Activated T-helper 2 cell treated with anti-CD3 and anti-CD28 coated beads, Interferon-gamma antibody, Interleukin-2, Interleukin-4, amounts not matched to agents 10 μg/mL and 5 μg/mL and 100 μg/mL, durations not matched to agents 14 hours and 24 hours and 36 hours (primary cell): ENCODE measurements around the gene NPFFR1. TPM values are rescaled to one million over a fixed set of nuclear protein-coding genes. Genes with fewer than 3 reads are reported as not detected.
A peak's percentile ranks its signal among the peaks of the same experiment; 100 is the strongest.
"Not testable (repeated sequence)": the region's sequence is repeated elsewhere in the genome, so short reads cannot be mapped to it uniquely, and the experiment has no call there.

Source experiments
- DNase-seq: peaks from one replicate; pipeline ENCODE4 v3.0.0; 2021; ENCODE audit warnings: low spot score
- H3K27ac Mint-ChIP-seq: one replicate; pipeline ENCODE4 v1.8.0; 2021; ENCODE audit warnings: mixed read lengths
- H3K27me3 Mint-ChIP-seq: one replicate; pipeline ENCODE4 v1.8.0; 2021; ENCODE audit warnings: low read depth, mixed read lengths
- H3K36me3 Mint-ChIP-seq: one replicate; pipeline ENCODE4 v1.8.0; 2021; ENCODE audit warnings: low read depth, mixed read lengths
- H3K4me1 Mint-ChIP-seq: one replicate; pipeline ENCODE4 v1.8.0; 2021; ENCODE audit warnings: low read depth, mixed read lengths
- H3K4me3 Mint-ChIP-seq: one replicate; pipeline ENCODE4 v1.8.0; 2021; ENCODE audit warnings: low read depth, mild to moderate bottlenecking, moderate library complexity, mixed read lengths
- H3K9me3 Mint-ChIP-seq: one replicate; pipeline ENCODE4 v1.8.0; 2021; ENCODE audit warnings: mixed read lengths
- intact Hi-C: fragments of 100-400 bp; cut with micrococcal nuclease; formaldehyde crosslinking; loops from one replicate; pipeline ENCODE4 v1.15.1; 2023
- total RNA-seq: library from RNA; stranded (reverse); gene quantifications from 2 replicates; pipeline ENCODE4 v1.2.3, GENCODE V29; 2022

Gene NPFFR1
- total RNA-seq, 1 donor from 2014 or later: not detected

DNA sequence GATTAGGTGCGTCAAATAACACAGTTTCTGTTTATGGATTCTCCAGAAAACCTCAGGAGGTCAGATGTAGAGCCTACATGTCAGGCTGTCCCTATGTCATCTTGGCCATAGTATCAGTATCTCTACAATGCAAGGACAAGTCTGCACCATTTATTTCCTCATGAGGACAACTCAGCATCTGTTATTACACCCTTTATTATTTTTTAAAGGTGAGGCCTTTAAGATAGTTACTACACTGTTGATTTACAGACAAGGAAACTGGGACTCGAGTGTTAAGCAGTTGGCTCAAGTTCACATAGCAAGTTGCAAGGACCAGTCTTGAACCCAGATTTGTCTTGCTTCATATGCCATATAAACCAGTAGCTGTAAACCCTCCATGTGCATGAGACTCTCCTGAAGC is 27.3 kb downstream of the NPFFR1 start:
- no peak overlapping the region for H3K27ac Mint-ChIP-seq
- peaks cover 9% of the 10 kb centered on the region for H3K9me3 Mint-ChIP-seq
- no peak overlapping the region for H3K4me3 Mint-ChIP-seq
- H3K36me3 Mint-ChIP-seq: no peaks in the 10 kb centered on the region
- peaks cover 4% of the 10 kb centered on the region for H3K4me1 Mint-ChIP-seq
- intact Hi-C loops: no loop called here
- H3K27me3 Mint-ChIP-seq: peaks cover 49% of the 10 kb centered on the region
- DNase-seq: no peak

DNA sequence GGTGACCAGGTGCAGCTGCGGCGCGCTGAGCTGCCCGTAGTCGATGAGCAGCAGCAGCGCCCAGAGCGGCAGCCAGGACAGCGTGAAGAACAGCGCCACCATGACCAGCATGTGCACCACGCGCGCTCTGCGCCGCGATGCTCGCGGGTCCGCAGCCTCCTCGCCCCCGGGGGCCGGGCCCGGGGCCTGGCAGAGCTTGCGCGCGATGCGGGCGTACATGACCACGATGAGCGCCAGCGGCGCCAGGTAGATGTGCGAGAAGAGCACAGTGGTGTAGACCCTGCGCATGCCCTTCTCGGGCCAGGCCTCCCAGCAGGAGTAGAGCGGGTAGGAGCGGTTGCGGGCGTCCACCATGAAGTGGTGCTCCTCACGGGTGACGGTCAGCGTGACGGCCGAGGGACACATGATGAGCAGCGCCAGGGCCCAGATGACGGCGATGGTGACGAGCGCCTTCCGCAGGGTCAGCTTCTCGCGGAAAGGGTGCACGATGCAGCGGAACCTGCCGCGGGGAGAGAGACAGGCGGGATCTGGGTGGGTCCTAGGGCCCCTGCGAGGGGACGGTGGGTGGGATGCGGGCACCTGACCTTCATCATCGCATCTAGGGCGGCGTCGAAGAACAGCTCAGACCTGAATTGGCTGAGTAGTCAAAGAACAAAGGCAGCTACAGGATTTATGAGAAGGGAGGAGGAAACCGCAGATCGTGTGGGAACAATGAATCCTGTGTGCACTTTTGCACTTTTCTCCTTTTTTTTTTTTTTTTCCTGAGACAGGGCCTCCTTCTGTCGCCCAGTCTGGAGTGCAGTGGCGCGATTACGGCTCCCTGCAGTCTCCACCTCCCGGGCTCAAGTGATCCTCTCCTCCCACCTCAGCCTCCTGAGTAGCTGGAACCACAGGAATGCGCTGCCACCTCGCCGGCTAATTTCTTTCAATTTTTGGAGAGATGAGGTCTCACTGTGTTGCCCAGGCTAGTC is 28.2 kb downstream of the NPFFR1 start:
- Mint-ChIP-seq H3K9me3 (peaks cover under 1% of the 10 kb centered on the region), H3K4me3 (no peak overlapping the region), H3K27ac (no peak overlapping the region), H3K27me3 (peaks cover 51% of the 10 kb centered on the region), H3K4me1 (peaks cover 4% of the 10 kb centered on the region), H3K36me3 (no peaks in the 10 kb centered on the region)
- DNase-seq: no peak
- intact Hi-C loops: no loop called here

- H3K36me3 Mint-ChIP-seq: no peaks in the 10 kb centered on the region
- intact Hi-C loops: no loop called here
- H3K27ac Mint-ChIP-seq: no peak overlapping the region
- peaks cover 4% of the 10 kb centered on the region for H3K4me1 Mint-ChIP-seq
- DNase-seq: no peak
- no peaks in the 10 kb centered on the region for H3K9me3 Mint-ChIP-seq
- no peak overlapping the region for H3K4me3 Mint-ChIP-seq
- peaks cover 51% of the 10 kb centered on the region for H3K27me3 Mint-ChIP-seq
These were observed 29.0 kb downstream of the NPFFR1 start for GRCh38 chr10:70254778-70255328.

- H3K27ac Mint-ChIP-seq: no peak overlapping the region
- peaks cover 4% of the 10 kb centered on the region for H3K4me1 Mint-ChIP-seq
- H3K27me3 Mint-ChIP-seq: peaks cover 51% of the 10 kb centered on the region
- H3K9me3 Mint-ChIP-seq: no peaks in the 10 kb centered on the region
- DNase-seq: no peak
- intact Hi-C loops: no loop called here
- H3K36me3 Mint-ChIP-seq: no peaks in the 10 kb centered on the region
- no peak overlapping the region for H3K4me3 Mint-ChIP-seq
These were observed 29.7 kb downstream of the NPFFR1 start for GRCh38 chr10:70253878-70254765.

DNA sequence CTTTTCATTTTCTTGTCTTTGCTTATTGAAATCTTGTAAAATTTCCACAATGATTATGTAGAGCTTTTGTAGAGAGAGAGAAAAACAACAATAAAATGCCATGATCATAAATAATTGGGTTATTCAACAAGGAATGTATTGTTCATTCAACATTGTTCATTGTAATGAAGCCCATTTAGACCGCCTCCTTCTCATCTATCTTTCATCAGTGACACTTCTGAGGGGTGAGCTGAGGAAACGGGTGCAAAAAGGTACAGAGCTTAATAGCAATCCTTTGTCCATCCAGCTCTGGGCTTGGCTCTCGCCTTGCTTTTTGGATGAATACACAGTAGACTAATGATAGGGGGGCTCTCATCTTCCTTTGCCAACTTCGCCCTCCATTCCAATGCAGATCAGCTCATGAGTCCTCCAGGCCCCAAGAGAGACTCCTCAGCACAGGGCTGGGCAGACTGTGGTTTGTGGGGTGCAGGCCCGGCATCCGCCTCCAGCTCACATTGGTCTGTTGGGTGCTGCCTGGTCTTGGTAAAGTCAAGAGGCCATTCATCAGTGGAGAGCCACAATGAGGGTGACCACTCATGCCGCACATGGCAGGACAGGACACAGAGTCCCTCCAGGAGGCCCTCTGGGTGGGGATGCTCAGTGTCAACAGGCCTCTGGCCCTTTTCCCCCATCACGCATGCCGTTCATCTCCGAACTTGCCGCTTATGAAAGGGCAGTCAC is 32.7 kb downstream of the NPFFR1 start:
- Mint-ChIP-seq H3K4me3 (no peak overlapping the region), H3K36me3 (no peaks in the 10 kb centered on the region), H3K9me3 (no peaks in the 10 kb centered on the region), H3K27ac (no peak overlapping the region), H3K4me1 (peaks cover 4% of the 10 kb centered on the region), H3K27me3 (peaks cover 45% of the 10 kb centered on the region)
- no peak for DNase-seq
- intact Hi-C loops: no loop called here

GRCh38 chr10:70247360-70247759 is 36.4 kb downstream of the NPFFR1 start:
- Mint-ChIP-seq H3K27me3 (peaks cover 41% of the 10 kb centered on the region), H3K4me3 (no peak overlapping the region), H3K36me3 (no peaks in the 10 kb centered on the region), H3K27ac (no peak overlapping the region), H3K9me3 (no peaks in the 10 kb centered on the region), H3K4me1 (no peaks in the 10 kb centered on the region)
- DNase-seq: no peak
- intact Hi-C loops: no loop called here

DNA sequence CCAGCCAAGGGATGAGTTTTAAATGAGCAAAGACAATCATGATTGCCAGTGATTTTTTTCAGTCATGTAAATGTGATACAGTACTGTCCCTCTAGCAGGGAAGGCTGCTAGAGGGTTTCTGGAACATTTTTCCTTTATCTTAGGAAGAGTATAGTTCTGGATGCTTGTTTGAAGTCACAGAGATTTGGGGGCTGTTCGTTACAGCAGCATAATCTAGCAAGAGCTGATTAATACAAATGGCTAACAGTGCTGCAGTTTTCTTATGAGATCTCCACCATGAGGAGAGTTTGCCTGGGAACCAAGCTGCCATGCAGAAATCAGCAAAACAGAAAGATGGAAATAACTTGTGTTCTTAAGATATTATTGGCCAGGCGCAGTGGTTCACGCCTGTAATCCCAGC is 42.7 kb downstream of the NPFFR1 start:
- no peak overlapping the region for H3K4me3 Mint-ChIP-seq
- H3K27ac Mint-ChIP-seq: no peak overlapping the region
- no peaks in the 10 kb centered on the region for H3K36me3 Mint-ChIP-seq
- intact Hi-C loops: no loop called here
- no peak for DNase-seq
- H3K27me3 Mint-ChIP-seq: peaks cover 27% of the 10 kb centered on the region
- H3K4me1 Mint-ChIP-seq: no peaks in the 10 kb centered on the region
- peaks cover 10% of the 10 kb centered on the region for H3K9me3 Mint-ChIP-seq

DNA sequence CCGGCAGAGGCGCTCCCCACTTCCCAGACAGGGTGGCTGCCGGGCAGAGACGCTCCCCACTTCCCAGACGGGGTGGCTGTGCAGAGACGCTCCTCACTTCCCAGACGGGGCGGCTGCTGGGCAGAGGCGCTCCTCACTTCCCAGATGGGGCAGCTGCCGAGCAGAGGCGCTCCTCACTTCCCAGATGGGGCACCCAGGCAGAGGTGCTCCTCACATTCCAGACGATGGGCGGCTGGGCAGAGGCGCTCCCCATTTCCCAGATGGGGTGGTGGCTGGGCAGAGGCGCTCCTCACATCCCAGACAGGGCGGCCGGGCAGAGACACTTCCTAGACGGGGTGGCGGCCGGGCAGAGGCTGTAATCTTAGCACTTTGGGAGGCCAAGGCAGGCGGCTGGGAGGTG is 43.8 kb downstream of the NPFFR1 start:
- H3K36me3 Mint-ChIP-seq: not testable (repeated sequence)

GRCh38 chr10:70239077-70239976 is 44.5 kb downstream of the NPFFR1 start:
- intact Hi-C loops, H3K4me1 Mint-ChIP-seq, H3K36me3 Mint-ChIP-seq, H3K4me3 Mint-ChIP-seq, H3K27ac Mint-ChIP-seq, H3K9me3 Mint-ChIP-seq, DNase-seq: not testable (repeated sequence)
- peaks cover 11% of the 10 kb centered on the region for H3K27me3 Mint-ChIP-seq

More for the DNA sequence above, 43.8 kb downstream of the NPFFR1 start:
- H3K9me3 Mint-ChIP-seq, DNase-seq, intact Hi-C loops, H3K4me3 Mint-ChIP-seq, H3K4me1 Mint-ChIP-seq, H3K27ac Mint-ChIP-seq: not testable (repeated sequence)
- H3K27me3 Mint-ChIP-seq: peaks cover 17% of the 10 kb centered on the region

DNA sequence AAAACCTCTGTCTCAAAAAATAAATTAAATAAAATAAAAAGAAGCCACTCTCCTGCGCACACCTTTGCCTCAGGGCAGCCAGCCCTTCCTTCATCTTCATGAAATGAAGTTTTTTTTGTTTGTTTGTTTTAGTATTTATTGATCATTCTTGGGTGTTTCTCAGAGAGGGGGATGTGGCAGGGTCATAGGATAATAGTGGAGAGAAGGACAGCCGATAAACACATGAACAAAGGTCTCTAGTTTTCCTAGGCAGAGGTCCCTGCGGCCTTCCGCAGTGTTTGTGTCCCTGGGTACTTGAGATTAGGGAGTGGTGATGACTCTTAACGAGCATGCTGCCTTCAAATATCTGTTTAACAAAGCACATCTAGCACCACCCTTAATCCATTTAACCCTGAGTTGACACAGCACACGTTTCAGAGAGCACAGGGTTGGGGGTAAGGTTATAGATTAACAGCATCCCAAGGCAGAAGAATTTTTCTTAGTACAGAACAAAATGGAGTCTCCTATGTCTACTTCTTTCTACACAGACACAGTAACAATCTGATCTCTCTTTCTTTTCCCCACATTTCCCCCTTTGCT is 45.8 kb downstream of the NPFFR1 start:
- DNase-seq, intact Hi-C loops, H3K36me3 Mint-ChIP-seq, H3K4me1 Mint-ChIP-seq, H3K9me3 Mint-ChIP-seq, H3K27me3 Mint-ChIP-seq, H3K4me3 Mint-ChIP-seq, H3K27ac Mint-ChIP-seq: not testable (repeated sequence)

GRCh38 chr10:70234668-70235447 is 48.9 kb downstream of the NPFFR1 start:
- intact Hi-C loops: loop anchor here (5.0 kb wide), 1 partner anchor 1903 kb away; the partner anchor contains the start of genes HNRNPH3 and PBLD
- H3K4me1 Mint-ChIP-seq: peaks cover 20% of the 10 kb centered on the region
- DNase-seq: no peak
- no peak overlapping the region for H3K27ac Mint-ChIP-seq
- no peaks in the 10 kb centered on the region for H3K27me3 Mint-ChIP-seq
- H3K4me3 Mint-ChIP-seq: peak overlapping the region; percentile 65
- H3K9me3 Mint-ChIP-seq: peaks cover 5% of the 10 kb centered on the region
- peaks cover 15% of the 10 kb centered on the region for H3K36me3 Mint-ChIP-seq
